GM12875 (cell line): ENCODE results near the gene PTPRQ.

Experiments used
- H3K4me3 ChIP-seq: one replicate; pipeline ENCODE4 v1.5.1; 2011; ENCODE audit warnings: low read depth, low read length, control low read depth
- CTCF ChIP-seq: IDR thresholded peaks from 2 replicates; pipeline ENCODE4 v1.5.1; 2011; ENCODE audit warnings: low read depth, mild to moderate bottlenecking, control low read depth, inconsistent platforms, low read length, moderate library complexity, borderline replicate concordance; ENCODE audit not compliant: insufficient read depth

PTPRQ gene

GRCh38 chr12:80413462-80413861, 30.6 kb upstream of the PTPRQ start:
- H3K4me3 ChIP-seq, result no peak overlapping the region
- no peak for TF ChIP-seq CTCF

- no peak overlapping the region for H3K4me3 ChIP-seq
- no peak for TF ChIP-seq CTCF
Measured at GRCh38 chr12:80415466-80415865, 28.6 kb upstream of the PTPRQ start.

GRCh38 chr12:80419644-80420043, 24.4 kb upstream of the PTPRQ start:
- no peak overlapping the region for H3K4me3 ChIP-seq
- TF ChIP-seq CTCF, result no peak

GRCh38 chr12:80420075-80420474, 24.0 kb upstream of the PTPRQ start:
- no peak overlapping the region for H3K4me3 ChIP-seq
- no peak for TF ChIP-seq CTCF

GRCh38 chr12:80422550-80422949, 21.5 kb upstream of the PTPRQ start:
- no peak for TF ChIP-seq CTCF
- no peak overlapping the region for H3K4me3 ChIP-seq

- no peak for TF ChIP-seq CTCF
- H3K4me3 ChIP-seq, result no peak overlapping the region
Measured at GRCh38 chr12:80432061-80432460, 12.0 kb upstream of the PTPRQ start.

- H3K4me3 ChIP-seq, result no peak overlapping the region
- TF ChIP-seq CTCF, result no peak
Measured at GRCh38 chr12:80441921-80442320, 2.1 kb upstream of the PTPRQ start.
